A549 (cell line): ENCODE measurements around the gene HDHD3. TPM values are rescaled to one million over a fixed set of nuclear protein-coding genes. Genes with fewer than 3 reads are reported as not detected.
A peak's percentile ranks its signal among the peaks of the same experiment; 100 is the strongest.

Source experiments
- ATAC-seq, 2 experiments: fragments of 200-7000 bp in 1 of 2; fragments of >200 bp in 1 of 2; cut with Nextera tagmentation in 1 of 2; cut with Tn5 transposase in 1 of 2; 3 replicates each; pipeline versions ENCODE4 v1.8.0 to v1.9.1; 2018 to 2020; ENCODE audit warnings: mild to moderate bottlenecking in 1 of 2, moderate library complexity in 1 of 2
- CTCF ChIA-PET: fragments of 300-600 bp; sonication (Branson Sonifier 250); formaldehyde crosslinking; extraction: SDS; loops from one replicate; lab custom pipeline; 2021; ENCODE audit warnings: antibody characterized with exemption, inconsistent platforms; lab: Yijun Ruan, JAX
- POLR2A ChIA-PET: fragments of 350-600 bp; formaldehyde crosslinking; extraction: SDS; loops from one replicate; lab custom pipeline; 2021; ENCODE audit warnings: antibody characterized with exemption, inconsistent platforms; lab: Yijun Ruan, JAX
- DNase-seq, 2 experiments: peaks; one replicate each; pipeline versions ENCODE4 v3.0.0 to v3.0.0-alpha.2; 2011 to 2016; ENCODE audit warnings: low read depth in 1 of 2, low spot score in 1 of 2
- FAIRE-seq: peaks from 2 replicates; lab custom pipeline; 2011; peaks lifted over from hg19 to GRCh38; lab: Jason Lieb, UNC
- H3K27ac ChIP-seq, 2 experiments: fragments of >200 bp; sonication (Bioruptor Twin); formaldehyde crosslinking; 3 replicates each; pipeline ENCODE4 v1.5.1; 2016 to 2017
- H3K4me1 ChIP-seq: fragments of >200 bp; sonication (Bioruptor Twin); formaldehyde crosslinking; 3 replicates; pipeline ENCODE4 v1.6.1; 2016
- H3K4me2 ChIP-seq: fragments of >200 bp; sonication (Bioruptor Twin); formaldehyde crosslinking; 3 replicates; pipeline ENCODE4 v1.6.1; 2016
- H3K4me3 ChIP-seq: fragments of >200 bp; sonication (Bioruptor Twin); formaldehyde crosslinking; 3 replicates; pipeline ENCODE4 v1.5.1; 2016
- H3K9me3 ChIP-seq: fragments of >200 bp; sonication (Bioruptor Twin); formaldehyde crosslinking; 3 replicates; pipeline ENCODE4 v1.6.1; 2016
- CBX2 ChIP-seq: fragments of 200-600 bp; sonication (generic); IDR thresholded peaks from 2 replicates; pipeline ENCODE4 v1.6.1; 2016; ENCODE audit warnings: low read depth, mild to moderate bottlenecking, borderline replicate concordance
- EHF ChIP-seq: fragments of 250-450 bp; sonication (Bioruptor Pico); IDR thresholded peaks from 2 replicates; pipeline ENCODE4 v1.5.0; 2020; ENCODE audit warnings: mild to moderate bottlenecking
- ESRRA ChIP-seq: fragments of 150-350 bp; IDR thresholded peaks from 2 replicates; pipeline ENCODE4 v1.6.1; 2014; ENCODE audit warnings: mild to moderate bottlenecking, low read length, borderline replicate concordance
- FOSL2 ChIP-seq, 2 experiments: fragments of 450-650 bp in 1 of 2; fragments of >200 bp in 1 of 2; sonication (Bioruptor Twin) in 1 of 2; formaldehyde crosslinking; IDR thresholded peaks; 2 replicates each; pipeline versions ENCODE4 v1.5.0 to v1.6.1; 2016 to 2020; ENCODE audit warnings: mild to moderate bottlenecking in 1 of 2, moderate library complexity in 1 of 2
- FOXS1 ChIP-seq: fragments of 250-450 bp; sonication (Bioruptor Pico); IDR thresholded peaks from 2 replicates; pipeline ENCODE4 v1.5.0; 2020; ENCODE audit warnings: mild to moderate bottlenecking, moderate library complexity
- HDAC2 ChIP-seq: fragments of 200-600 bp; sonication (generic); IDR thresholded peaks from 2 replicates; pipeline ENCODE4 v1.6.1; 2016
- HEYL ChIP-seq: fragments of 250-450 bp; sonication (Bioruptor Pico); IDR thresholded peaks from 2 replicates; pipeline ENCODE4 v1.8.0; 2021; ENCODE audit warnings: mild to moderate bottlenecking, moderate library complexity
- HOXB5 ChIP-seq: fragments of 250-450 bp; sonication (Bioruptor Pico); IDR thresholded peaks from 2 replicates; pipeline ENCODE4 v1.5.0; 2020; ENCODE audit warnings: mild to moderate bottlenecking, moderate library complexity
- JUN ChIP-seq, 2 experiments: fragments of >200 bp; sonication (Bioruptor Twin); formaldehyde crosslinking; IDR thresholded peaks; 2 replicates in 1 of 2; 3 replicates in 1 of 2; pipeline ENCODE4 v1.6.1; 2016 to 2017
- JUNB ChIP-seq: fragments of >200 bp; sonication (Bioruptor Twin); formaldehyde crosslinking; IDR thresholded peaks from 2 replicates; pipeline ENCODE4 v1.6.1; 2016
- KDM1A ChIP-seq: fragments of 200-600 bp; sonication (generic); IDR thresholded peaks from 2 replicates; pipeline ENCODE4 v1.6.1; 2016; ENCODE audit warnings: low read depth, mild to moderate bottlenecking
- KDM5A ChIP-seq: fragments of 200-600 bp; sonication (generic); IDR thresholded peaks from 2 replicates; pipeline ENCODE4 v1.6.1; 2016; ENCODE audit warnings: antibody characterized with exemption, mild to moderate bottlenecking
- NFE2L2 ChIP-seq: fragments of 150-350 bp; conservative IDR thresholded peaks from 2 replicates; pipeline ENCODE4 v1.6.1; 2014; ENCODE audit warnings: low read length
- PHF8 ChIP-seq: fragments of 200-600 bp; sonication (generic); IDR thresholded peaks from 2 replicates; pipeline ENCODE4 v1.6.1; 2016; ENCODE audit warnings: low read depth, mild to moderate bottlenecking, antibody characterized with exemption, moderate library complexity, borderline replicate concordance
- POLR2A ChIP-seq: IDR thresholded peaks from 2 replicates; pipeline ENCODE4 v1.6.1; 2012; ENCODE audit warnings: mild to moderate bottlenecking, low read length
- RNF2 ChIP-seq: fragments of 200-600 bp; sonication (generic); IDR thresholded peaks from 2 replicates; pipeline ENCODE4 v1.6.1; 2016; ENCODE audit warnings: low read depth, mild to moderate bottlenecking, antibody characterized with exemption, moderate library complexity, borderline replicate concordance
- SMC3 ChIP-seq: fragments of >200 bp; sonication (Bioruptor Twin); formaldehyde crosslinking; IDR thresholded peaks from 3 replicates; pipeline ENCODE4 v1.6.1; 2018; ENCODE audit warnings: inconsistent platforms
- ZFP36 ChIP-seq: fragments of 450-650 bp; IDR thresholded peaks from 2 replicates; pipeline ENCODE4 v1.6.1; 2014; ENCODE audit warnings: borderline replicate concordance; ENCODE audit not compliant: partially characterized antibody
- ZNF302 ChIP-seq: fragments of 250-450 bp; sonication (Bioruptor Pico); IDR thresholded peaks from 2 replicates; pipeline ENCODE4 v1.9.0; 2021; ENCODE audit warnings: inconsistent platforms, mild to moderate bottlenecking, moderate library complexity
- WGBS: methylation state at CpG from one replicate; pipeline ENCODE4 v1.1.6; 2017; ENCODE audit errors: missing lambda C conversion rate; 5-methylcytosine and 5-hydroxymethylcytosine counted together
- polyA plus RNA-seq, 4 experiments: library from polyadenylated mRNA; depleted of rRNA in 3 of 4; stranded (reverse); fragments of >200 nt; fragmentation: RNase III in 1 of 4; extraction: RNeasy Plus Mini Kit Qiagen cat#74134 plus additional on column Dnase treatment in 1 of 4; gene quantifications; 2 replicates in 3 of 4; 3 replicates in 1 of 4; pipeline ENCODE4 v1.2.3, GENCODE V29; 2011 to 2017
- TF ChIP-seq, protein P1 (sequence below): fragments of >200 bp; sonication (Bioruptor Twin); formaldehyde crosslinking; IDR thresholded peaks from 3 replicates; pipeline ENCODE4 v1.6.1; 2016
- TF ChIP-seq, protein P2 (sequence below): IDR thresholded peaks from 2 replicates; pipeline ENCODE4 v1.6.1; 2012
- TF ChIP-seq, protein P3 (sequence below): fragments of 150-350 bp; IDR thresholded peaks from 2 replicates; pipeline ENCODE4 v1.6.1; 2014; ENCODE audit warnings: low read depth, mild to moderate bottlenecking, low read length
- TF ChIP-seq, protein P4 (sequence below): IDR thresholded peaks from 2 replicates; pipeline ENCODE4 v1.6.1; 2012; ENCODE audit warnings: low read depth, borderline replicate concordance
- TF ChIP-seq, protein P5 (sequence below): IDR thresholded peaks from 2 replicates; pipeline ENCODE4 v1.6.1; 2012
- TF ChIP-seq, protein P6 (sequence below): fragments of 450-650 bp; IDR thresholded peaks from 2 replicates; pipeline ENCODE4 v1.6.1; 2014; ENCODE audit warnings: antibody characterized with exemption
- TF ChIP-seq, protein P7 (sequence below): fragments of 250-450 bp; sonication (Bioruptor Pico); IDR thresholded peaks from 2 replicates; pipeline ENCODE4 v1.5.0; 2021; ENCODE audit warnings: mild to moderate bottlenecking, moderate library complexity, borderline replicate concordance

The HDHD3 gene
- polyA plus RNA-seq, 2 of the 4 experiments (the other 2 are of a cell fraction) = 17.5 to 22.6 TPM

DNA sequence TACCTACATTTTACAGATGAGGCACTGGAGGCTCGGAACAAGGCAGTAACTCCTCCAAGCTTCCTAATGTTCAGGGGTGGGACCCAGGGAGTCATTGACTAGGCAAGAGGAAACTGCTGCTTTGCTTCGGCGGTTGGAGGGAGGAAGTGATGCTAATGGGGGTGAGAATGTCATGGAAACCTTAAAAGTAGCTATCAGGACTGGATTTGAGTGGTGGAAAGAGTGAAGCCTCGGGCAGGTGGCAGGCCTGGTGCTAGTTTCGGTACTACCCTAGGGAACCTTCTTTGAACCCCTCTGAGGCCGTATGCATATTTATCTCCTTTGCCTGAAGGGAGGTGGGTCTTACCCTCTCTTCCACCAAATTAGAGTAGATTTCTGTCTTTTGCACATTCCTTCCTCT is 25.8 kb downstream of the HDHD3 start:
- Histone ChIP-seq H3K4me2 (no peak overlapping the region), H3K4me1 (peaks cover 6% of the 10 kb centered on the region; the same call in 1 of the 3 replicates), H3K4me3 (no peak overlapping the region), H3K27ac (no peak overlapping the region), H3K9me3 (no peaks in the 10 kb centered on the region)
- ATAC-seq = no peak
- DNase-seq = no peak
- TF ChIP-seq, protein P1, sequence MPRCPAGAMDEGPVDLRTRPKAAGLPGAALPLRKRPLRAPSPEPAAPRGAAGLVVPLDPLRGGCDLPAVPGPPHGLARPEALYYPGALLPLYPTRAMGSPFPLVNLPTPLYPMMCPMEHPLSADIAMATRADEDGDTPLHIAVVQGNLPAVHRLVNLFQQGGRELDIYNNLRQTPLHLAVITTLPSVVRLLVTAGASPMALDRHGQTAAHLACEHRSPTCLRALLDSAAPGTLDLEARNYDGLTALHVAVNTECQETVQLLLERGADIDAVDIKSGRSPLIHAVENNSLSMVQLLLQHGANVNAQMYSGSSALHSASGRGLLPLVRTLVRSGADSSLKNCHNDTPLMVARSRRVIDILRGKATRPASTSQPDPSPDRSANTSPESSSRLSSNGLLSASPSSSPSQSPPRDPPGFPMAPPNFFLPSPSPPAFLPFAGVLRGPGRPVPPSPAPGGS = no peak
- TF ChIP-seq HEYL (CRISPR knock-in tag) (no peak), FOSL2 (IDR thresholded peaks at IDR 0.05) (no peak), FOSL2 (CRISPR knock-in tag; IDR thresholded peaks at IDR 0.05) (no peak), ZFP36 (no peak), ESRRA (no peak), JUN (IDR thresholded peaks at IDR 0.05) (no peak), RNF2 (no peak), KDM1A (no peak), PHF8 (no peak), SMC3 (no peak), ZNF302 (no peak), EHF (CRISPR knock-in tag) (no peak), HOXB5 (no peak), JUNB (no peak)
- TF ChIP-seq, protein P2, sequence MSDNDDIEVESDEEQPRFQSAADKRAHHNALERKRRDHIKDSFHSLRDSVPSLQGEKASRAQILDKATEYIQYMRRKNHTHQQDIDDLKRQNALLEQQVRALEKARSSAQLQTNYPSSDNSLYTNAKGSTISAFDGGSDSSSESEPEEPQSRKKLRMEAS = no peak
- TF ChIP-seq, protein P3, sequence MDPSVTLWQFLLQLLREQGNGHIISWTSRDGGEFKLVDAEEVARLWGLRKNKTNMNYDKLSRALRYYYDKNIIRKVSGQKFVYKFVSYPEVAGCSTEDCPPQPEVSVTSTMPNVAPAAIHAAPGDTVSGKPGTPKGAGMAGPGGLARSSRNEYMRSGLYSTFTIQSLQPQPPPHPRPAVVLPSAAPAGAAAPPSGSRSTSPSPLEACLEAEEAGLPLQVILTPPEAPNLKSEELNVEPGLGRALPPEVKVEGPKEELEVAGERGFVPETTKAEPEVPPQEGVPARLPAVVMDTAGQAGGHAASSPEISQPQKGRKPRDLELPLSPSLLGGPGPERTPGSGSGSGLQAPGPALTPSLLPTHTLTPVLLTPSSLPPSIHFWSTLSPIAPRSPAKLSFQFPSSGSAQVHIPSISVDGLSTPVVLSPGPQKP = no peak
- TF ChIP-seq, protein P4, sequence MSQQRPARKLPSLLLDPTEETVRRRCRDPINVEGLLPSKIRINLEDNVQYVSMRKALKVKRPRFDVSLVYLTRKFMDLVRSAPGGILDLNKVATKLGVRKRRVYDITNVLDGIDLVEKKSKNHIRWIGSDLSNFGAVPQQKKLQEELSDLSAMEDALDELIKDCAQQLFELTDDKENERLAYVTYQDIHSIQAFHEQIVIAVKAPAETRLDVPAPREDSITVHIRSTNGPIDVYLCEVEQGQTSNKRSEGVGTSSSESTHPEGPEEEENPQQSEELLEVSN = no peak
- TF ChIP-seq, protein P5, sequence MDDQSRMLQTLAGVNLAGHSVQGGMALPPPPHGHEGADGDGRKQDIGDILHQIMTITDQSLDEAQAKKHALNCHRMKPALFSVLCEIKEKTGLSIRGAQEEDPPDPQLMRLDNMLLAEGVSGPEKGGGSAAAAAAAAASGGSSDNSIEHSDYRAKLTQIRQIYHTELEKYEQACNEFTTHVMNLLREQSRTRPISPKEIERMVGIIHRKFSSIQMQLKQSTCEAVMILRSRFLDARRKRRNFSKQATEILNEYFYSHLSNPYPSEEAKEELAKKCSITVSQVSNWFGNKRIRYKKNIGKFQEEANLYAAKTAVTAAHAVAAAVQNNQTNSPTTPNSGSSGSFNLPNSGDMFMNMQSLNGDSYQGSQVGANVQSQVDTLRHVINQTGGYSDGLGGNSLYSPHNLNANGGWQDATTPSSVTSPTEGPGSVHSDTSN = no peak
- 86% methylated on average over 6 of the region's 6 CpGs for WGBS
- CTCF ChIA-PET = interaction anchor here (1.0 to 2.0 kb wide), 4 partner anchors 11 to 49 kb away, joined by 3 to 10 read pairs (median 7); partner anchors contain the start of genes ALAD and WDR31
- no peak for FAIRE-seq
- POLR2A ChIA-PET = interaction anchor here (5.4 kb wide), 1 partner anchor 11 kb away, joined by 29 read pairs; the partner anchor contains the start of gene WDR31

DNA sequence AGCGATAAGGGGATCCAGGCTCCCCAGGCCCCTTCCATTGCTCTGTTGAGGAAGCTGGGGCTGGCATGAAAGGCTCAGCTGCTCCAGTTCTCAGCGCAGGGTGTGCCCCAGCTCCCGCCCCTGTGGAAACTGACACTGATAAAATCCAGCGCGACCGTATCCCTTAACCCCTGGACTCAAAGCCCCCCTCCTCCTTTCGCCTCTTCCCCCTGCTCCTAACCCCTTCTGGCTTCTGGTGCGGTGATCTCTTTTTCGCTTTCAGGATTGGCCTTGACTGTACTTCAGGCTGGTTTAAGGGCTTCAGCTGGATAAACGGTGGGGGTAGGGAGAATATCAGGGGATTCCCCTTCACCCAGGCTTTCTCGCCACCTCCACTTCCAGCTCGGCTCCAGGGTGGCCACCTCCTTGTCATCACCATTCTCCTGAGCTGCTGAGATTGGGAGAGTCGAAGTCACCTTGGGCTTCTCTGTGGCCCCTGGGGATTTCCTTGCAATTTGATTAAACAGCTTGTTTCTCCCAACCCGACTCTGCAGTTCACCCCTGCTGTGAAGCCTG is 26.6 kb downstream of the HDHD3 start:
- TF ChIP-seq HDAC2 (no peak), FOXS1 (CRISPR knock-in tag) (no peak), POLR2A (no peak), PHF8 (no peak), CBX2 (no peak), ESRRA (no peak), NFE2L2 (no peak), HEYL (CRISPR knock-in tag) (no peak), KDM5A (no peak)
- TF ChIP-seq, protein P6, sequence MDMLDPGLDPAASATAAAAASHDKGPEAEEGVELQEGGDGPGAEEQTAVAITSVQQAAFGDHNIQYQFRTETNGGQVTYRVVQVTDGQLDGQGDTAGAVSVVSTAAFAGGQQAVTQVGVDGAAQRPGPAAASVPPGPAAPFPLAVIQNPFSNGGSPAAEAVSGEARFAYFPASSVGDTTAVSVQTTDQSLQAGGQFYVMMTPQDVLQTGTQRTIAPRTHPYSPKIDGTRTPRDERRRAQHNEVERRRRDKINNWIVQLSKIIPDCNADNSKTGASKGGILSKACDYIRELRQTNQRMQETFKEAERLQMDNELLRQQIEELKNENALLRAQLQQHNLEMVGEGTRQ = no peak
- TF ChIP-seq, protein P7, sequence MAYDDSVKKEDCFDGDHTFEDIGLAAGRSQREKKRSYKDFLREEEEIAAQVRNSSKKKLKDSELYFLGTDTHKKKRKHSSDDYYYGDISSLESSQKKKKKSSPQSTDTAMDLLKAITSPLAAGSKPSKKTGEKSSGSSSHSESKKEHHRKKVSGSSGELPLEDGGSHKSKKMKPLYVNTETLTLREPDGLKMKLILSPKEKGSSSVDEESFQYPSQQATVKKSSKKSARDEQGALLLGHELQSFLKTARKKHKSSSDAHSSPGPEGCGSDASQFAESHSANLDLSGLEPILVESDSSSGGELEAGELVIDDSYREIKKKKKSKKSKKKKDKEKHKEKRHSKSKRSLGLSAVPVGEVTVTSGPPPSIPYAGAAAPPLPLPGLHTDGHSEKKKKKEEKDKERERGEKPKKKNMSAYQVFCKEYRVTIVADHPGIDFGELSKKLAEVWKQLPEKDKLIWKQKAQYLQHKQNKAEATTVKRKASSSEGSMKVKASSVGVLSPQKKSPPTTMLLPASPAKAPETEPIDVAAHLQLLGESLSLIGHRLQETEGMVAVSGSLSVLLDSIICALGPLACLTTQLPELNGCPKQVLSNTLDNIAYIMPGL (CRISPR knock-in tag) = no peak
- H3K4me3 ChIP-seq = peak overlapping the region; percentile 74
- H3K4me1 ChIP-seq = peaks cover 6% of the 10 kb centered on the region; the same call in 1 of the 3 replicates
- DNase-seq = no peak
- peak overlapping the region; percentile 97 for H3K4me2 ChIP-seq
- no peak for ATAC-seq
- ChIA-PET POLR2A (interaction anchor here (5.4 kb wide), 1 partner anchor 10 kb away, joined by 29 read pairs; the partner anchor contains the start of gene WDR31), CTCF (interaction anchor here (0.8 to 2.8 kb wide), 6 partner anchors 10 to 60 kb away, joined by 3 to 11 read pairs (median 5); partner anchors contain the start of genes ALAD, POLE3 and WDR31)
- H3K27ac ChIP-seq = no peak overlapping the region
- WGBS = 56% methylated on average over 14 of the region's 14 CpGs
- H3K9me3 ChIP-seq = no peaks in the 10 kb centered on the region
- FAIRE-seq = no peak
